SK-N-MC (cell line): ENCODE measurements around the gene RAB8A.
"Not testable (repeated sequence)": the region's sequence is repeated elsewhere in the genome, so short reads cannot be mapped to it uniquely, and the experiment has no call there.

Experiments
- DNase-seq: peaks from one replicate; pipeline ENCODE4 v3.0.0-alpha.2; 2011; ENCODE audit warnings: low read depth, low spot score
- H3K27ac ChIP-seq: fragments of 200-600 bp; sonication (generic); 2 replicates; pipeline ENCODE4 v1.5.1; 2016; ENCODE audit warnings: mixed run types
- H3K36me3 ChIP-seq: fragments of 200-600 bp; sonication (generic); 2 replicates; pipeline ENCODE4 v1.6.1; 2017; ENCODE audit warnings: antibody characterized with exemption, low read length, mixed read lengths; ENCODE audit not compliant: insufficient read depth
- H3K4me3 ChIP-seq: fragments of 200-600 bp; sonication (generic); 2 replicates; pipeline ENCODE4 v1.5.1; 2016
- H3K9ac ChIP-seq: fragments of 200-600 bp; sonication (generic); 2 replicates; pipeline ENCODE4 v1.8.0; 2017; ENCODE audit warnings: mixed run types, mixed read lengths; ENCODE audit not compliant: insufficient read length
- H3K9me3 ChIP-seq: fragments of 200-600 bp; sonication (generic); 2 replicates; pipeline ENCODE4 v1.6.1; 2017; ENCODE audit warnings: low read depth, mild to moderate bottlenecking, antibody characterized with exemption, low read length, moderate library complexity, mixed read lengths
- EZH2 ChIP-seq: fragments of 200-600 bp; sonication (generic); IDR thresholded peaks from one replicate; pipeline ENCODE4 v1.6.1; 2017; ENCODE audit warnings: antibody characterized with exemption
- FOXP2 ChIP-seq: optimal IDR thresholded peaks from 2 replicates; pipeline ENCODE3; 2011; ENCODE audit warnings: mild to moderate bottlenecking, moderate library complexity; ENCODE audit not compliant: insufficient read depth; ENCODE audit errors: extremely low read length, control extremely low read depth
- POLR2AphosphoS5 ChIP-seq: IDR thresholded peaks from 2 replicates; pipeline ENCODE4 v1.6.1; 2012; ENCODE audit warnings: mild to moderate bottlenecking, low read depth, low read length, borderline replicate concordance

The RAB8A gene

DNA sequence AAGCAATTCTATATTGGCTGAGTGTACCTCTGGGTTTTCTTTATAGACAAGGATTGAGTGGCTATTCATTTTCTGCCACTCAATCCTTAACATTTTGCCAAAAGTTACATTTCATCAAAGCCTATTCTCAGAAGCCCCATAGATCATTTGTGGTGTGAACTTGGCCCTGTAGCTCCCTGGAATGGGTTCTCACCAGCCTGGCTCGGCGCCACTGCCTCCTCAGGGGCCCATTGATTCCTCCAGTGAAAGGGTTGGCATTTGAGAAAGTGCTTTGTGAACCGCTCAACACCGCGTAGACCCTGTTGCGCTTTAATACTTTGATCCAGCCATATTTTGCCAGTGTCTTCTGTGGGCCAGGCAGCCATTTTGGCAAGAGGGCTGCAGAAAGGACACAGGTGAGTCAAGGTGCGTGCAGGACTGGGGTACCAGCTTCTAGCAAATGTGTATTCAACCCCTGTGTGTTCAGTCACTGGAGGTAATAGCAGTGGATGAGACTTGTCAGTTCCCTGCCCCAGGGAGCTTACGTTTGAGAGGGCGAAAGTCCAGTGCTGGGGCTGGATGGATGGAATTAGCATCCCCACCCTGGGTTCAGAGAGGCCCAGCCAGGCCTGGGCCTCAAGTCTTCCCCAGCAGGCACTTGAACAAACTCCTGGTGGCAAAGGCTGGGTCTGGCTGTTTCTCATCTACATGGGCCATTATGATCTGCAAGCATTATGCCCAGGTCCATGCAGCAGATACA is 3.8 kb downstream of the RAB8A start:
- Histone ChIP-seq H3K9ac (no peak overlapping the region), H3K36me3 (peaks cover 32% of the 10 kb centered on the region; the same call in 1 of the 2 replicates), H3K4me3 (no peak overlapping the region), H3K9me3 (no peaks in the 10 kb centered on the region), H3K27ac (no peak overlapping the region)
- no peak for DNase-seq
- no peak for TF ChIP-seq POLR2AphosphoS5
- TF ChIP-seq FOXP2, result no peak
- no peak for TF ChIP-seq EZH2

DNA sequence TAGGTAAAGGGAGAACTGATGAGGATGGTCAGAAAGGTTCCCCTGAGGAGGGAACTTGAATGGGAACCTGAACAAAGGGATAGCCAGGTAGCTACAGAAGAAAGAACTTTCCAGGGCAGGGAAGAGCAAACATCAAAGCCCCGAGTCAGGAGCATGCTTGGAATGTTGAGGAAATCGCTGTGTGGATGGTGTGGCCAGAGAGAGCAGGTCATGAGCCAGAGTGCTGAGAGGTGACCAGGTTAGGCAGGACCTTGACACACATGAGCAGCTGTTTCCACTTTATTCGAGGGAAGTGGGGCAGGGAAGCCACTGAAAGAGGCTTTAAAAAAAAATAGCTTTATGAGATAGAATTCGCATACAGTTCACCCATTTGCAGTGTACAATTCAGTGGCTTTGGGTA is 4.4 kb downstream of the RAB8A start:
- no peak for DNase-seq
- Histone ChIP-seq H3K4me3 (no peak overlapping the region), H3K36me3 (peaks cover 36% of the 10 kb centered on the region; the same call in 1 of the 2 replicates), H3K27ac (no peak overlapping the region), H3K9me3 (no peaks in the 10 kb centered on the region), H3K9ac (no peak overlapping the region)
- TF ChIP-seq POLR2AphosphoS5, result no peak
- no peak for TF ChIP-seq FOXP2
- TF ChIP-seq EZH2, result no peak

DNA sequence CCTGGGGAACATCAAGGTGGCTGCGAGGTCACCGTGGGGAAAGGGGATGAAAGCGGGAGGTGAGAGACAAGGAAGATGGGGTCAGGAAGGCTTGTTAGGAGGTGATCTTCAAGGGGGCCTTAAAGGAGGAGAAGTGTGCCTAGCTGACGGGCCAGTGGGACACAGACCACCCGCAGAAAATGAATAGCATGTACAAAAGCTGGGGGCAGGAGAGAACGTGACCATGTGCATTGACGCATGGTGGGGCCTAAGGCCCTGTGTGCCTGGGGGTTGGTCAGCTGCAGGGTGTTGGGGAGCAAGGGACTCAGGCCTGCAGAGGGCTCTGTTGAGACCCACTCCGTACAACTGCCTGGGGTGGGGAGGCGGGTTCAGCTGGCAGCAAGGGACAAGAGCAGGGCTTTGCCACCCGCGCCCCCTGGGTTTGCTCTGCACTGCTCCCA is 5.9 kb downstream of the RAB8A start:
- peaks cover 51% of the 10 kb centered on the region; the same call in 1 of the 2 replicates for H3K36me3 ChIP-seq
- no peak overlapping the region for H3K4me3 ChIP-seq
- DNase-seq, result no peak
- H3K9me3 ChIP-seq, result no peaks in the 10 kb centered on the region
- no peak overlapping the region for H3K9ac ChIP-seq
- TF ChIP-seq POLR2AphosphoS5 (no peak), FOXP2 (no peak), EZH2 (no peak)
- H3K27ac ChIP-seq, result no peak overlapping the region

DNA sequence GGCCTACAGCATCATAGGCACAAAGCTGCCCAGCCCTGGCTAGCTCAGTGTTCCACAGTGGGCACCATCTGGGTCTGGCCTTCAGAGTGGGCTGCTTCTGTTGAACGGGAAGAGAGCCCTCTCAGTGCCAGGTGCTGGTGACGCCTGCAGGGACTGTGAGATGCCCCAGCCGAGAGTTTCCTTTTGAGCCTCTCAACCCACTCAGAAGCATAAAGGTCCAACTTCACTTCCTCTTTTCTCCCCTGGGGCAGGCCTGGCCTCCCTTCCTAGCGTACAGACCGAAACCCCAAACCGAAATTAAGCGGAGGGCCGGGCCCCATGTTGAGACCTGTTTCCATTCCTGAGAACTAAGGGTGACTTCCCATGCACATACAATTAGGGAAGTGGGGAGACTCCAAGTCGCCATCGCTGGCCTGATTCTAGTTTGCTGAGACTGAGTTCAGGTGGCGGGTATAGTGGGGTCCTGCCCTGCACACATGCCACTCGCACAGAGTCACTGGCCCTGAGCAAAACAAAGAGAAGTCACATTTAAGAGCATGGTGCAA is 6.9 kb downstream of the RAB8A start:
- Histone ChIP-seq H3K4me3 (no peak overlapping the region), H3K27ac (no peak overlapping the region), H3K36me3 (peaks cover 53% of the 10 kb centered on the region; the same call in 1 of the 2 replicates), H3K9ac (no peak overlapping the region), H3K9me3 (no peaks in the 10 kb centered on the region)
- DNase-seq, result no peak
- no peak for TF ChIP-seq POLR2AphosphoS5

DNA sequence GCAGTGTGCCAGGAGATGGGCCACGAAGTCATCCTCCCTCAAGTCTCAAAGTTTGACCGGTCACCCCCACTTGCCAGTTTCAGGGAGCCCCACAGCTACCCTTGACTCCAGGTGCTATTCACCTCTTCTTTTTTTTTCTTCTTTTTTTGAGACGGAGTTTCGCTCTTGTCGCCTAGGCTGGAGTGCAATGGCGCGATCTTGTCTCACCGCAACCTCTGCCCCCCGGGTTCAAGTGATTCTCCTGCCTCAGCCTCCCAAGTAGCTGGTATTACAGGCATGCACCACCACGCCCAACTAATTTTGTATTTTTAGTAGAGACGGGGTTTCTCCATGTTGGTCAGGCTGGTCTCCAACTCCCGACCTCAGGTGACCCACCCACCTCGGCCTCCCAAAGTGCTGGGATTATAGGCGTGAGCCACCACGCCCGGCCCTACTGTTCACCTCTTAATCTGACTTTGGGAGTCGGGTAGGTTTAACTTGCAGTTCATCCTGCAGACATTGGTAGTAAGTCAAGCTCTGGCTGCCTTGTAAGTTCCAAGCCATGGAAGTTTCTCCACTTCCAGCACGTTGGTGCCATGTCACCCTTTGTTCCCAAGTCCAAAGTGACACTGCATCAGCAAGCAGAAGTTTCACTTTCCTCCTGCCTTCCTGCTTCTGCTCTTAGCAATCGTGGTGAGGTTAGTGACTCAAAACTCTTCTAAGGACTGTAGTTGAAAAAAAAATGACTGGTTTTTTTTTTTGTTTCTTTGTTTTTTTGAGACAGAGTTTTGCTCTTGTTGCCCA is 7.6 kb downstream of the RAB8A start:
- not testable (repeated sequence) for H3K9me3 ChIP-seq, DNase-seq, H3K4me3 ChIP-seq, H3K27ac ChIP-seq, H3K9ac ChIP-seq
- peaks cover 56% of the 10 kb centered on the region; the same call in 1 of the 2 replicates for H3K36me3 ChIP-seq

DNA sequence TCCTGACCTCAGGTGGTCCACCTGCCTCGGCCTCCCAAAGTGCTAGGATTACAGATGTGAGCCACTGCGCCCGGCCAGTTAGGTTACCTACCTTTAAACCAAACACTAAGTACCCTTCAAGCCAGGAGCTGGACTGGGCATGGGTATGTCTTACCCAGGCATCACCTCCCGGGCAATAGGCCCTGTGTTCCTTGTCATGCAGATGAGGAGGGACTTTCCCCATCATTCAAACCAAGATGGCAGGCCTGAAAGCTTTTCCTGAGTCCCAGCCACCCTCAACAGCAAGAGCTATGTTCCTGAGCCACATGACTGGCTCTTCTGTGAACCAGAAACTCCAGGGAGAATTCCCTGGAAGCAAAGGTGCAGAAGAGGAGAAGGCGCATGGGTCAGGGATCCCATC is 9.5 kb downstream of the RAB8A start:
- Histone ChIP-seq H3K36me3 (peaks cover 62% of the 10 kb centered on the region; the same call in 1 of the 2 replicates), H3K4me3 (no peak overlapping the region), H3K9ac (no peak overlapping the region), H3K27ac (no peak overlapping the region), H3K9me3 (no peaks in the 10 kb centered on the region)
- no peak for DNase-seq
- TF ChIP-seq POLR2AphosphoS5 (no peak), EZH2 (no peak), FOXP2 (no peak)

DNA sequence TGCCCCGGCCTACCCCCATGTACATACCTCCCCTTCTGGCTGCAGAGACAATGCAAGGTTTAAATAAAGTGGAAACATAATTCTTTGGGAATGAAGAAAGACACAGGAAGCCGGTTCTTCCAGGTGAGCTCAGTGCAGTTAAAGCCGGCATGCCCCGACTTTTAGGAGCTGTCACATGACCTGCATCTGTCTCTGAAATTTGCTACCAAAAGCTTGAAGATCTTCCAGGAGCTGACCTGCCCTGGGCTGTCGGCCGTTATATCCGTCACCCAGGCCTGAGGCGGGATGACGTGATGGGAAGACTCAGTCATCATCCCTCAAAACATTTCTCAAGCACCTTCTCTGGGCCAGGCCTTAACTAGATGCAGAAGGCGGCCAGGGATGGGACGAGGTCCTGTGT is 10.3 kb downstream of the RAB8A start:
- peaks cover 68% of the 10 kb centered on the region; the same call in 1 of the 2 replicates for H3K36me3 ChIP-seq
- no peak overlapping the region for H3K4me3 ChIP-seq
- H3K9me3 ChIP-seq, result no peaks in the 10 kb centered on the region
- no peak for DNase-seq
- TF ChIP-seq POLR2AphosphoS5, result no peak
- TF ChIP-seq EZH2, result no peak
- TF ChIP-seq FOXP2, result no peak
- H3K27ac ChIP-seq, result no peak overlapping the region
- no peak overlapping the region for H3K9ac ChIP-seq

DNA sequence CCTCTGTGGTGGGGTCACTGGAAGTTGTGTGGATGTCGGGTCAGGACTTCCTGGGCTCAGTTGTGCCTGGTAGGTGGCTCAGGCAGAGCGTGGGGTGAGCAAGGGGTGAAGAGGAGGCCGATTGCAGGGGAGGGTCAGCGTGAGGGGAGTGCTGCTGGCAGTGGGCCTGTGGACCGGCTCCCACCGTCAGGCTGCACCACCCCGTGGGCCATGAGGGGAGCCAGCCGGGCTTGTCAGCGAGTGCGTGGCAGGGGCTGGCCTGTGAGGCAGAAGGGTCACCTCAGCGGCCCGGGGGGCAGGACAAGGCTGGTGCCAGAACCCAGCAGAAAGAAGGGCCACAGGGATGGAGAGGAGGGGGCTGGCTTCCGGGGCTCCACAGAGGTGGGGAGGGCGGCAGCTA is 13.3 kb downstream of the RAB8A start:
- H3K36me3 ChIP-seq, result peaks cover 74% of the 10 kb centered on the region; the same call in 1 of the 2 replicates
- H3K9me3 ChIP-seq, result no peaks in the 10 kb centered on the region
- no peak overlapping the region for H3K27ac ChIP-seq
- no peak for DNase-seq
- H3K9ac ChIP-seq, result no peak overlapping the region
- TF ChIP-seq FOXP2 (no peak), POLR2AphosphoS5 (no peak), EZH2 (no peak)
- no peak overlapping the region for H3K4me3 ChIP-seq
